DND-41 (cell line): Measurements from ENCODE around the gene RAD51B.

Experiments
- CTCF ChIP-seq: IDR thresholded peaks from 2 replicates; pipeline ENCODE4 v1.5.1; 2012; ENCODE audit warnings: borderline replicate concordance, low read length, moderate library complexity, mild to moderate bottlenecking; ENCODE audit not compliant: poor library complexity, severe bottlenecking; ENCODE audit errors: extremely low read depth
- EZH2 ChIP-seq: IDR thresholded peaks from 3 replicates; pipeline ENCODE4 v1.6.1; 2012; ENCODE audit warnings: borderline replicate concordance, low read depth, mild to moderate bottlenecking, moderate library complexity, low read length, inconsistent platforms; ENCODE audit not compliant: severe bottlenecking

GRCh38 chr14:68665131-68665530 is 845.6 kb downstream of the RAD51B start:
- no peak for TF ChIP-seq CTCF
- no peak for TF ChIP-seq EZH2
